ENCODE data around the gene TP53BP1. TPM values are rescaled to one million over a fixed set of nuclear protein-coding genes. Genes with fewer than 3 reads are reported as not detected.
"Not testable (repeated sequence)": the region's sequence is repeated elsewhere in the genome, so short reads cannot be mapped to it uniquely, and the experiment has no call there.

The TP53BP1 gene
- total RNA-seq, 1 experiment from 2014 or later: 35.0 TPM

DNA sequence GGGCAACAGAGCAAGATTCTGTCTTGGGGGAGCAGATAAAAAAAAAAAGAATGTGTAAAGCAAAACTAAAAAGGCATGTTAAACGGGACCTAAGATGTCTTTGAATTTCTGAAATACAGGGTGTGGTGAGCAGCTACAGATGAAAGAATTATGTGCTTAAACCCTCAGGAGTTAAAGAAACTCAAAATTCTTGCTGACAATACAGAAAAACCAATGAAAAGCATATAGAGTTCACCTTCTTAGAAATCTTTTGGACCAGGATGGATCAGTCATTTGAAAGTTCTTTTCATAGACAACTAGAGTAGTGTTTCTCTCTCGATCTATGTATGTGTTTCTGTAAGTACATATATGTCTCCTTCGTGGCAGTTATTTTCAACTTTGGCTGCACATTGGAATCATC is 90.7 kb downstream of the TP53BP1 start:
- DNase-seq (ENCODE audit: low read depth): no peak
- in situ Hi-C loops (cut with HindIII; ENCODE audit: low pct_unique_long_range_greater_than_20kb, low sequenced_read_pairs): no loop called here

DNA sequence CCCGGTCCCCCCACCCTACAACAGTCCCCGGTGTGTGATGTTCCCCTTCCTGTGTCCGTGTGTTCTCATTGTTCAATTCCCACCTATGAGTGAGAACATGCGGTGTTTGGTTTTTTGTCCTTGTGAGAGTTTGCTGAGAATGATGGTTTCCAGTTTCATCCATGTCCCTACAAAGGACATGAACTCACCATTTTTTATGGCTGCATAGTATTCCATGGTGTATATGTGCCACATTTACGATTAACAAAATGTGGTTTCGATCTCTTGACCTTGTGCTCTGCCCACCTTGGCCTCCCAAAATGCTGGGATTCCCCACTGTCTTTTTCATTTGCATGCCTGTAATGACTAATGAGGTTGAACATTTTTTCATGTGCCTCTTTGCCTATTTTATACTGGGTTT is 99.4 kb downstream of the TP53BP1 start:
- in situ Hi-C loops (cut with HindIII; ENCODE audit: low pct_unique_long_range_greater_than_20kb, low sequenced_read_pairs); DNase-seq (ENCODE audit: low read depth): not testable (repeated sequence)

DNA sequence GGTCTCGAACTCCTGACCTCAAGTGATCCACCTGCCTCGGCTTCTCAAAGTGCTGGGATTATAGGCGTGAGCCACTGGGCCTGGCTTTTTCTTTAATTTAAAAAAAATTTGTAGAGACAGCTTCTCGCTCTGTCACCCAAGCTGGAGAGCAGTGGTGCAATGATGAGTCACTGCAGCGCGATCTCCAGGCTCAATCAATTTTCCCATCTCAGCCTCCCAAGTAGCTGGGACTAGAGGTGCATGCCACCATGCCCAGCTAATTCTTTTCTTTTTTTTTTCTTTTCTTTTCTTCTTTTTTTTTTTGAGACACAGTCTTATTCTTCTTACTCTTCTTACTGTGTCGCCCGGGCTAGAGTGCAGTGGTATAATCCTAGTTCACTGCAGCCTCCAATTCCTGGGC is 102.2 kb downstream of the TP53BP1 start:
- peak; percentile 18 for DNase-seq (ENCODE audit: low read depth)
- in situ Hi-C loops (cut with HindIII; ENCODE audit: low pct_unique_long_range_greater_than_20kb, low sequenced_read_pairs): no loop called here

- DNase-seq (ENCODE audit: low read depth): no peak
Measured at GRCh38 chr15:43383070-43383469, 109.9 kb downstream of the TP53BP1 start.

GRCh38 chr15:43382310-43382709 is 110.6 kb downstream of the TP53BP1 start:
- DNase-seq (ENCODE audit: low read depth): no peak
- in situ Hi-C loops (cut with HindIII; ENCODE audit: low pct_unique_long_range_greater_than_20kb, low sequenced_read_pairs): no loop called here

More at GRCh38 chr15:43383070-43383469, 109.9 kb downstream of the TP53BP1 start:
- in situ Hi-C loops (cut with HindIII; ENCODE audit: low pct_unique_long_range_greater_than_20kb, low sequenced_read_pairs): no loop called here

DNA sequence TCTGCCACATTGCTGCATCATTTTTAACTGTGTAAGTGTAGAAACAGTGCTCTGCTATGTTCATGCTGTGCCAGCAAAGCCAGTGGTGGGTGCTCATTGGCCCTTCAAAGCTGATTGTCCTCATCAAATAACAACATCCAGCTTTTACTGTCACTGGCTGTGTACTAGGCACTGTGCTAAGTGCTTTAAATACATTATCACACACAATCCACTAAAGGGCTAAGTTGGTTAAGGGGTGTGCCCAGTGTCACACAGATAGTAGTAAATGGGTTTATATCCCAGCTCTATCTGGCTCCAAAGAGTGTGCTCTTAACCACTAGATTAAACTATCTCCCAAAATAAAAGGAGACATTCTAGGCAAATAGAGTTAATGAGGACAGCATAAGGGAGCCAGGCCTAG is 114.4 kb downstream of the TP53BP1 start:
- in situ Hi-C loops (cut with HindIII; ENCODE audit: low pct_unique_long_range_greater_than_20kb, low sequenced_read_pairs): no loop called here

DNA sequence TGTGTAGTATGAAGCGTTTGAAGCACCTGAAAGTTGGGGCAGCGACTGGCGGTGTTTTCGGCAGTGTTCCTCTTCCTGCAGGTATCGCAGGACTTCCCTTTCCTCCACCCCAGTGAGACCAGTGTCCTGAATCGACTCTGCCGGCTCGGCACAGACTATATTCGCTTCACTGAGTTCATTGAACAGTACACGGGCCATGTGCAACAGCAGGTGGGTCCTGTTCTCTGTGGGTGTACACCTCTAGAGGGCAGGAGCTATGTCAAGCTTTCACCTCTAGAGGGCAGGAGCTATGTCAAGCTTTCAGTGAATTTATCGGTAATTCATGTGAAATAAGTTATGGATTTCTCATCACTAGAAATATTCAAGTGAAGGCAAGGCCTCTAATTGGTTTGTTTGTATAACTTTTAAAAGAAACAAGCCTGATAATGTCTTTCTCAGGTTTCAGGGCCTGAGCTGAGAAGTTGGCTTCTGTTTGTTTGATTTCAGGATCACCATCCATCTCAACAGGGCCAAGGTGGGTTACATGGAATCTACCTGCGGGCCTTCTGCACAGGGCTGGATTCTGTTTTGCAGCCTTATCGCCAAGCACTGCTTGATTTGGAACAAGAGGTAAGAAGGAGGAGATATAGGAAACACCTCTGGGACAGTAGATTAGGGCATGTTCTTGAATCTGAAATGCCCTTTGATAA is 116.8 kb downstream of the TP53BP1 start:
- no peak for DNase-seq (ENCODE audit: low read depth)
- in situ Hi-C loops (cut with HindIII; ENCODE audit: low pct_unique_long_range_greater_than_20kb, low sequenced_read_pairs): no loop called here

More for the DNA sequence above, 114.4 kb downstream of the TP53BP1 start:
- DNase-seq (ENCODE audit: low read depth): no peak

DNA sequence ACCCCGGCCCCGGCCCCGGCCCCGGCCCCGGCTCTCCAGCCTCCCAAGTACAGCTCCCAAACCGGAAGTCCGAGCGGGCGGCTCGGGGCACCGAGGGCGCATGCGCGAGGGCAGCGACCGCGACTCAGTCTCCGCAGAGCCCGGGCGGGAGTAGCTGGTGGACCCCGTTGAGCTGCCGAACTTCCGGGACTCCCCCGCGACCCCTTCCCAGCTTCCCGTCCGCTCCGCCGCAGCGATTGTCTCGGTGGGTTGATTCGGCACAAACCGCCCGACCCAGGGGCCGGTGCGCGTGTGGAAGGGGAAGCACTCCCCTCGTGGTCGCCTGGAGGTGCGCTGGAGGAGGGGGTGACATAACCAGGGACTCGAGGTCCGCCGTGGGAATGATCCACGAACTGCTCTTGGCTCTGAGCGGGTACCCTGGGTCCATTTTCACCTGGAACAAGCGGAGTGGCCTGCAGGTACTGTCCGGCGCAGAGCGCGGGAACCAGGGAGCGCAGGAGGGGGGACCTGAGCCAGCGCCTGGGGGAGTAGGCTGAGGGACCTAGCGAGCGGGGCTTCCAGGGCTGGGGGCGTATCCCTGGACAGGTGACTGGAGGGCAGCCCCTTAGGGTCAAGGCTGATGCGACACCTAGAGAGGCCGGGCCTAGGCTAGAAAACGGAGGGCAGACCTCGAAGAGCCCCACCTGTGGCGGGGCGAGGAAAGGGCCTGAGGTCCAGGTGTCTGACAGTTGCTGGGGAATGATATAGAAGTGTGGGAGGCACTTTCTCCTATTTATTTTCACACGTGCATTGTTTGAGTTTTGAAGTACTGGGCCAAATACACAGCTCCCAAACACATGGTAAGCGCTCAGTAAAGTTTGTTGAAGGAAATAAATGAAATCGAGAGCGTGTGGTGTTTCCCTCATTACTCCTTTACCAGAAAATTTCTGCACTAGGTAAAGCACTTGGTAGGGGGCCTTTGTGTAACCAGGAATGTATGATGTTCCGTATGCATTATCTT is 121.7 kb downstream of the TP53BP1 start, which contains the start of the genes TUBGCP4 and ZSCAN29:
TSS of gene TUBGCP4 (plus strand) at position 127 of the 1,000 bp plus-strand sequence. CDS start at position 381, 254 bp downstream.
TSS of gene ZSCAN29 (minus strand) at position 69 of the 1,000 bp plus-strand sequence. CDS start 1,130 bp downstream, outside the sequence.
- peak; percentile 71 for DNase-seq (ENCODE audit: low read depth)
- in situ Hi-C loops (cut with HindIII; ENCODE audit: low pct_unique_long_range_greater_than_20kb, low sequenced_read_pairs): no loop called here

- peak; percentile 12 for DNase-seq (ENCODE audit: low read depth)
- in situ Hi-C loops (cut with HindIII; ENCODE audit: low pct_unique_long_range_greater_than_20kb, low sequenced_read_pairs): no loop called here
Measured at GRCh38 chr15:43370310-43370974, 122.5 kb downstream of the TP53BP1 start.

GRCh38 chr15:43361313-43361903 is 131.5 kb downstream of the TP53BP1 start:
- DNase-seq (ENCODE audit: low read depth): peak; percentile 16
- in situ Hi-C loops (cut with HindIII; ENCODE audit: low pct_unique_long_range_greater_than_20kb, low sequenced_read_pairs): no loop called here

DNA sequence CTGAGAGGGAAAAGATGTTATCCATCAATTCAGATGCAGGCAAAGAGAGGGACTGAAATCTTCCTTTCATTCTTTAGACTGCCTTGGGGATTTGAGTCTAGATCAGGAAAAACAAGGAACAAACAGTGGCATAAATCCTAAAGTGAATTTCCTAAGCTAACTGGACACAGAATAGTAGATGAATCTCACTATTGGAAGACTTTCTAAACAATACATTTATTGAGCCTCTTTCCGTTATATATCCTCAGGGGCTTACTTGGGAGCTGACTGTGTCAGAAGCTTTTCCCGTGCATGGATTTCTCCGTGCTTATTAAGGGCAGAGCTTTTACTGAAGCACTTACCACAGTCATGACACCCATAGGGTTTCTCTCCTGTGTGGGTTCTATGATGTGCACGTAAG is 132.1 kb downstream of the TP53BP1 start:
- in situ Hi-C loops (cut with HindIII; ENCODE audit: low pct_unique_long_range_greater_than_20kb, low sequenced_read_pairs): no loop called here
- DNase-seq (ENCODE audit: low read depth): no peak

Other genes starting within 250 kb of the TP53BP1 start
- gene TGM5, start 226.2 kb downstream of the TP53BP1 start, total RNA-seq (2014; rRNA removed; shearing (Covaris generic); ENCODE audit: low replicate concordance): not detected in 2 replicates
- gene TGM7, start 190.9 kb downstream of the TP53BP1 start, total RNA-seq (2014; rRNA removed; shearing (Covaris generic); ENCODE audit: low replicate concordance): not detected in 2 replicates
- gene LCMT2, start 162.6 kb downstream of the TP53BP1 start, total RNA-seq (2014; rRNA removed; shearing (Covaris generic); ENCODE audit: low replicate concordance): 6.0 and 8.3 TPM in 2 replicates
- 8.4 and 15.9 TPM in 2 replicates for gene ZSCAN29, start 122.1 kb downstream of the TP53BP1 start, total RNA-seq (2014; rRNA removed; shearing (Covaris generic); ENCODE audit: low replicate concordance)
- gene TUBGCP4, start 122.1 kb downstream of the TP53BP1 start, total RNA-seq (2014; rRNA removed; shearing (Covaris generic); ENCODE audit: low replicate concordance): 9.1 and 17.3 TPM in 2 replicates
- gene MAP1A, start 24.5 kb upstream of the TP53BP1 start, total RNA-seq (2014; rRNA removed; shearing (Covaris generic); ENCODE audit: low replicate concordance): 0.41 and 0.49 TPM in 2 replicates
- gene PPIP5K1, start 97.1 kb upstream of the TP53BP1 start, total RNA-seq (2014; rRNA removed; shearing (Covaris generic); ENCODE audit: low replicate concordance): 4.5 and 17.6 TPM in 2 replicates
- gene CKMT1B, start 100.9 kb upstream of the TP53BP1 start, total RNA-seq (2014; rRNA removed; shearing (Covaris generic); ENCODE audit: low replicate concordance): 12.5 TPM in 1 of 2 replicates, not detected in the other
- gene STRC, start 125.6 kb upstream of the TP53BP1 start, total RNA-seq (2014; rRNA removed; shearing (Covaris generic); ENCODE audit: low replicate concordance): not detected in 2 replicates
- gene CATSPER2, start 155.7 kb upstream of the TP53BP1 start, total RNA-seq (2014; rRNA removed; shearing (Covaris generic); ENCODE audit: low replicate concordance): 0.37 and 5.8 TPM in 2 replicates
- gene CKMT1A, start 200.7 kb upstream of the TP53BP1 start, total RNA-seq (2014; rRNA removed; shearing (Covaris generic); ENCODE audit: low replicate concordance): 0.78 TPM in 1 of 2 replicates, not detected in the other